HL-60 (cell line): ENCODE data around the gene GHRL.

Experiments used
- DNase-seq, 2 experiments: peaks; one replicate each; pipeline ENCODE4 v3.0.0-alpha.2; 2010 to 2020; ENCODE audit warnings: low read depth in 1 of 2, low spot score in 1 of 2
- H3K27ac ChIP-seq: fragments of 250-450 bp; sonication (Bioruptor Pico); replicated peaks from 2 replicates; pipeline ENCODE4 v1.5.1; 2020; ENCODE audit warnings: mild to moderate bottlenecking, moderate library complexity
- H3K27me3 ChIP-seq: fragments of 250-450 bp; sonication (Bioruptor Pico); 2 replicates; pipeline ENCODE4 v1.5.1; 2021; ENCODE audit warnings: mild to moderate bottlenecking, moderate library complexity; ENCODE audit not compliant: insufficient read depth, poor library complexity, severe bottlenecking
- H3K4me3 ChIP-seq: replicated peaks from 2 replicates; pipeline ENCODE4 v1.5.1; 2011; ENCODE audit warnings: mild to moderate bottlenecking, control low read depth, low read length; ENCODE audit not compliant: insufficient read depth
- CTCF ChIP-seq: IDR thresholded peaks from one replicate; pipeline ENCODE4 v1.5.1; 2011; ENCODE audit warnings: low read length, control low read depth, inconsistent platforms; ENCODE audit not compliant: insufficient read depth
- GABPA ChIP-seq: IDR thresholded peaks from 2 replicates; pipeline ENCODE4 v1.6.1; 2012; ENCODE audit warnings: low read depth
- POLR2AphosphoS5 ChIP-seq: IDR thresholded peaks from 2 replicates; pipeline ENCODE4 v1.6.1; 2012; ENCODE audit warnings: low read depth
- REST ChIP-seq: IDR thresholded peaks from 2 replicates; pipeline ENCODE4 v1.6.1; 2012; ENCODE audit warnings: low read depth; ENCODE audit not compliant: insufficient replicate concordance
- SPI1 ChIP-seq: IDR thresholded peaks from 2 replicates; pipeline ENCODE4 v1.6.1; 2012; ENCODE audit warnings: low read depth, mild to moderate bottlenecking, borderline replicate concordance

GHRL gene

GRCh38 chr3:10337323-10338163 lies 44.8 kb upstream of the GHRL start:
- no peaks in the 10 kb centered on the region for H3K27me3 ChIP-seq
- no peak for TF ChIP-seq GABPA
- no peak for TF ChIP-seq REST
- TF ChIP-seq POLR2AphosphoS5 = no peak
- TF ChIP-seq CTCF = no peak
- no peak for TF ChIP-seq SPI1
- no peak overlapping the region for H3K4me3 ChIP-seq
- DNase-seq = no peak
- no peak overlapping the region for H3K27ac ChIP-seq

GRCh38 chr3:10336761-10337160 lies 44.0 kb upstream of the GHRL start:
- no peak overlapping the region for H3K27ac ChIP-seq
- H3K27me3 ChIP-seq = no peaks in the 10 kb centered on the region
- no peak overlapping the region for H3K4me3 ChIP-seq
- TF ChIP-seq POLR2AphosphoS5 (no peak), REST (no peak), CTCF (no peak), GABPA (no peak), SPI1 (no peak)
- DNase-seq = no peak

GRCh38 chr3:10335871-10336622 lies 43.3 kb upstream of the GHRL start:
- no peaks in the 10 kb centered on the region for H3K27me3 ChIP-seq
- H3K4me3 ChIP-seq = no peak overlapping the region
- DNase-seq = no peak
- H3K27ac ChIP-seq = no peak overlapping the region
- TF ChIP-seq GABPA (no peak), REST (no peak), CTCF (no peak), POLR2AphosphoS5 (no peak), SPI1 (no peak)
